HG03280 (cell line): ENCODE measurements around the gene TBCEL.
"Not testable (repeated sequence)": the region's sequence is repeated elsewhere in the genome, so short reads cannot be mapped to it uniquely, and the experiment has no call there.

Source experiments
- ATAC-seq: cut with Tn5 transposase; IDR thresholded peaks from one replicate; pipeline ENCODE4 v1.9.1; 2021; ENCODE audit warnings: mild to moderate bottlenecking, moderate library complexity; ENCODE audit not compliant: unreplicated experiment

The TBCEL gene

DNA sequence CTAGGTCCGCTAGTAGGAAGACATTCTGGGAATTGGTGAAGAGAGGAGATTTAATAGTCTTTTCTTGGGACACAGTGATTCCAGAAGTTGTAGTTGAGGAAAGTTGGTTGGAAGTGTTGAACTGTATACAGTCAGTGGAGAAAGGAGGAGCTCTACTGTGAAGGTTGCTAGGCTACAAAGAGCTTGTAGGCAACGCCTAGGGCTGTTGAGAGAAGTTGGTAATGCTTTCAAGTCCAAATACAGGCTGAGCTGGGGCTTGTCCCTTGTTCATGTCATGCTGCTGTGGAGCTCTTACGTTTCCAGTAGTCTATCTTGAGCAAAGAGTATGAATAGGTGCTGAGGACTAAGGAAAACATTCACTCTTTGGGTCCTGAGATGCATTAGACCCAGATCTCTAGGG is 1.1 kb downstream of the TBCEL start:
- no peak for ATAC-seq

- no peak for ATAC-seq
Observed at GRCh38 chr11:121029153-121029552, 5.3 kb downstream of the TBCEL start.

GRCh38 chr11:121029813-121030445 is 6.0 kb downstream of the TBCEL start:
- ATAC-seq: no peak

GRCh38 chr11:121031167-121031566 is 7.3 kb downstream of the TBCEL start:
- no peak for ATAC-seq

DNA sequence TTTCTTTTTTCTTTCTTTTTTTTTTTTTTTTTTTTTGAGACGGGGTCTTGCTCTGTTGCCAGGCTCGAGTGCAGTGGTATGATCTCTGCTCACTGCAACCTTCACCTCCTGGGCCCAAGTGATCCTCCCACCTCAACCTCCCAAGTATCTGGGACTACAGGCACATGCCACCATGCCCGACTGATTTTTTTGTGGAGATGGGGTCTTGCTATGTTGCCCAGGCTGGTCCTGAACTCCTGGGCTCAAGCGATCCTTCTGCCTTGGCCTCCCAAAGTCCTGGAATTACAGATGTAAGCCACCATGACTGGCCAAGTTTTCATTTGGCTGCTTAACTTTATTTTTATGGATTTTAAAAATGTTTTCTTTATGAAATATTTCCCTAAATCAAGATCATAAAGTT is 7.7 kb downstream of the TBCEL start:
- not testable (repeated sequence) for ATAC-seq

- no peak for ATAC-seq
Observed at GRCh38 chr11:121032546-121032945, 8.6 kb downstream of the TBCEL start.

GRCh38 chr11:121033635-121034034 is 9.7 kb downstream of the TBCEL start:
- ATAC-seq: no peak

DNA sequence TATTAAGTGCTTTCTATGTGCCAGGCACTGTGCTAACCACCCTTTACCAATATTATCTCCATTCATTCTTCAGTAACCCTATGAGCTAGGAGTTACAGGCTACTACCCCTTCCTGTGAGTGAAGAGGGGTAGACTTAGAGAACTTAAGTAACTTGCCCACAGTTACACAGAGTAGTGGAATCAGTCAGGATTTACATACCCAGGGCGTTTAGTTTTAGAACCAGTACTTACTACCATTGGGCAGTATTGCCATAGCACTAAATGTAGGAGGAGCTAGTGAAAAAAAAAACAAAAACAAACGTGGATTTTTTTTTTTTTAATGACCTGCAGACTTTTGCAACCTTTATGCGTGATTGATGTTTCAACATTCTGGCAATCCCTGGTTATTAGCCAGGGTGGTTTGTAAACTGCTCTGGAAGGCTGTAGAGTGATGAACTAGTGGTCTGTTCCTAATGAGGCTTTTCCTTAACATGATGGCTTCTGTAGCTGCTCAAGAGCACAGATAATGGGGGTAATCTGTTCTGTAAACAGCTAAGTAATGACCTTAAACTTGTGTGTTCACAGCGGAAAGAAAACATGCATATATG is 11.4 kb downstream of the TBCEL start:
- no peak for ATAC-seq

- no peak for ATAC-seq
Observed at GRCh38 chr11:121035780-121036179, 11.9 kb downstream of the TBCEL start.

GRCh38 chr11:121037016-121037415 is 13.1 kb downstream of the TBCEL start:
- no peak for ATAC-seq

DNA sequence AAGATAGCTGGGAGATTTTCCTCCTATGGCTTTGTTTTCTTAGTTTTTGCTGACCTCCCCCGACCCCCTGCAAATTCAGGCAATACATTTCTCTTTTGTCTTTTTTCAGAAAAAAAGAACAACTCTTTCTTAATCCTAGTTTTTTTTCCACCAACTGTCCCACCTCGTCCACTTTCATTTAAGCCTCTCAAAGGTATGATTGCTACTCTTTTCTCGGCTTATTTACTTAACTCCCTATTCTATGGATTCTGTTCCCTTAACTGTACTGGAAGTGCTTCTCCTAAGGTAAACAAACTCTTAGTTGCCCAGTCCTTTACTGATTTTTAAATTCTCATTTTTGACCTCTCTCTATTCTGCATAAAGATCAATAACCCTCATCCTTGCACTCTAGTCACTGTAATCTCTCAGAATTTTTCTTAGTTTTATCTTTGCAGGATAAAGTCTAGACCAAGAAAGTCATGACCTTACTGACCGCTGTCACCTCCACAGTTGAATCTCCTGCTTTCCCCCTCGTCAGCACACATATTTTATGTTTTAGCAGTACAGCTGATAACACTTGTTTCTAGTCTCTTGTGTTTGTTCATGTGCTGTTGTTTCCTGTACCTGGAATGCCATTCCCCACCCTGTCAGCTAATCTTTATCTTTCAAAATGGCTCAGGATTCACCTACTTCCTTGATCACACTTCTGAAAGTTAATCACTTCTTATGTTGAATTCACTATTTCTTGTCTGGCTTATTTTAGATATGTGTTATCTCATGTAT is 14.9 kb downstream of the TBCEL start:
- ATAC-seq: no peak

DNA sequence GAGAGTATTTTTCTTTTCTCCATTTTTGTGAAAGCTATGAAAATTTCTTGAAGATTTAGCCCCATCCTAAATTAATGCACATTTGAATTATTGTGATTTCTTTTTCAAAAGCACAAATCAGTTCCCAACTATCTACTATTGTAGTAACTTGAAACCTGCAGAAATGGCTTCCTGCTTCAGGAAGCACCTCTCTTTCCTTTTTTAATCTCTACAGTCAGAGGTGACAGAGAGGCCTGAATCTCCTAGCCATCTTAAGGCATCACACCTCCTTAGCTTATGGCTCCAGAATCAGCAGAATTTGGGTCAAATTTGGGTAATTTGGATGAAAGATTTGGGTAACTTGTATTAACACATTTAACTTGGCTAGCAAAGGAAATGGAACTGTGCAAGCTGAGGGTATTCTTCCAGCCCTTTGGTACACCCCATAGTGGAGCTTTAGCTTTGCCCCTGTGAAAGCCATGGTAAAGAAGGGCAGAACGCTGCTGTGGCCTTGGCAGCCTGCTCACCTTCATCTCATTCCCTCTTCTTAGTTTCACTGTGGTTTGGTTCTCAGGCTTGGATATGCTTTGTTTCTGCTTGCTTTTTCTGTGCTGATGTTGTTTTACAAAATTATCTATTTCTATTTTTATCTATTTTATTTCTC is 16.2 kb downstream of the TBCEL start:
- no peak for ATAC-seq

- ATAC-seq: no peak
Observed at GRCh38 chr11:121040614-121041002, 16.7 kb downstream of the TBCEL start.

- no peak for ATAC-seq
Observed at GRCh38 chr11:121041072-121041471, 17.2 kb downstream of the TBCEL start.

DNA sequence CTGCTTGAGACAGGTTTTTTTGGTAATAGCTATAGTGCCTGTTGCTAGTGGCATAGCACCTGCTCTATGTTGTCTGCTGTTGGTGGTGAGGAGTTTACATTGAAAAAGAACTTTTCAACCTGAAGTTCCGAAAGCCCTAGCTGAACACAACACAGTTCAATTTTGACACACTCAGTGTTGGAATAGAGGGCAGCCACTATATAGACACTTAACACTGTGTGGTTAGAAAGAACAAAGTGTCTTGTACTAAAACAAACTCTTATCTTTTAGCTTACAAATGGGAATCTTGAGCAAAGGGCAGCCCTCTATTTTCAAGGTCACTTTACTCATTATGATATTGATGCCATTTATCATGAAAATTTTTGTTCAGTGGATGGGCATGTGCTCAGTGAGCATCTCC is 18.4 kb downstream of the TBCEL start:
- no peak for ATAC-seq

DNA sequence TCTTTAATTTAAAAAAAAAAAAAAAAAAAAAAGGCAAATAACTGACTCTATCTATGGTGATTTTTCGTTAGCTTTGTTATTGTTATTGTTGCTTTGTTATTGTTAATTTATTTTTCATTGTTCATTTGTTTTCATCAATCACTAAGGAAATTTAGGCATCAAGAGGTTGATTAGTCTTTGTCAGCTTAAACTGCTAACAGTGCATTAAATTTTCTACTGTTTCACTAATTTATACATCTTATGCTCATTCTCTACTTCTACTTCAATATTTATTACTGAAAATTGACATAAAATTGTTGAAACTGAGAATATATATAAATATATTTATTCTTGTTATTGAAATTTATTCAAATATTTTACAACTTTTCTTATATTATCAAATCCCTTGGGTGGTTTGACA is 24.0 kb downstream of the TBCEL start:
- ATAC-seq: no peak

GRCh38 chr11:121048464-121049233 is 24.7 kb downstream of the TBCEL start:
- ATAC-seq: no peak

GRCh38 chr11:121053244-121053643 is 29.3 kb downstream of the TBCEL start:
- no peak for ATAC-seq

DNA sequence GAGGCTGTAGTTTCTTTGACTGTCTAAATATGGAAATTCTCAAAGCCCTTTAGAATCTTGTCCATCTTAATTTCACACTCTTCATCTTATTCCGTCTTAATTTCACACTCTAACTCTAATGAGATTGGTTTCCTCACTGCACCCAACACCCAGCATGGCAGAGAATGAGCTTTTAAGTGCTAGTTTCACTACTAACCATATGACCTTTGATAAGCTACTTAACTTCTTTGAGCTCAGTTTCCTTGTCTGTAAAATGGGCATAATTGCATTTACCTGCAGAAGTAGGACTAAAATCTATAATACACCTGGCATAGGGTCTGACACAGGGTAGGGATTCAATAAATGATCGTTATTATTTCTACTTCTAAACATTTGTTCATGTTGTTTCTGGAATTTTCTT is 30.4 kb downstream of the TBCEL start:
- no peak for ATAC-seq

DNA sequence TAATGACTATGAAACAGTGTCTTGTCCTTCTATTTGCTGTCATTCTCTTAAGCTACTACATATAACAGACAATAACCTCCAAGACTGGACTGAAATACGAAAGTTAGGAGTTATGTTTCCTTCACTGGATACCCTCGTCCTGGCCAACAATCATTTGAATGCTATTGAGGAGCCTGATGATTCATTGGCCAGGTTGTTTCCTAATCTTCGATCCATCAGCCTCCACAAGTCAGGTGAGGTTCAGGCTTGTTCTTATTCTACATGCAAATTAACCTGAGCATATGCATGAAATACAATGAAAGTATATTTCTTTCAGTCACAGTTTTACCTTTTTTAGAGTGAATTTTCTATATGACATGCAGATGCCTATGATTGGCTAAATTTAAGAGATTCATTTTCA is 31.2 kb downstream of the TBCEL start:
- ATAC-seq: no peak

- ATAC-seq: no peak
Observed at GRCh38 chr11:121057922-121058321, 34.0 kb downstream of the TBCEL start.
